ENCODE data around the gene ANKRD27. TPM values are rescaled to one million over a fixed set of nuclear protein-coding genes. Genes with fewer than 3 reads are reported as not detected.

ANKRD27 gene
- total RNA-seq, 1 donor from 2014 or later, result 32.4 TPM

- intact Hi-C loops (cut with DNase I), result no loop called here
These were observed 17.2 kb upstream of the ANKRD27 start for GRCh38 chr19:32691952-32692726.

GRCh38 chr19:32691291-32691951, 16.4 kb upstream of the ANKRD27 start, which contains the start of gene NUDT19:
TSS of gene NUDT19 (plus strand) at chr19:32691821. CDS start at chr19:32691961, 140 bp downstream.
- H3K4me1 ChIP-seq, result peaks cover 56% of the 10 kb centered on the region
- intact Hi-C loops (cut with DNase I), result no loop called here

More at GRCh38 chr19:32691952-32692726, 17.2 kb upstream of the ANKRD27 start:
- no peak for DNase-seq (ENCODE audit: extremely low spot score in 2 of 2)
- no peaks in the 10 kb centered on the region for H3K9me3 ChIP-seq
- no peaks in the 10 kb centered on the region for H3K27me3 ChIP-seq
- H3K27ac ChIP-seq, result peak overlapping the region; percentile 69
- H3K4me1 ChIP-seq, result peaks cover 56% of the 10 kb centered on the region
- H3K4me3 ChIP-seq, result peak overlapping the region; percentile 54 to 70
- peaks cover 0 to under 1% of the 10 kb centered on the region in 2 donors for H3K36me3 ChIP-seq
- TF ChIP-seq POLR2A (IDR thresholded peaks at IDR 0.05) (no peak), CTCF (IDR thresholded peaks at IDR 0.05) (no peak), POLR2AphosphoS5 (IDR thresholded peaks at IDR 0.05; ENCODE audit: insufficient read depth in 1 of 2, low read depth in 1 of 2) (peak in 1 of 2 donors; percentile 8)

GRCh38 chr19:32688311-32688710, 13.3 kb upstream of the ANKRD27 start:
- Histone ChIP-seq H3K27me3 (no peaks in the 10 kb centered on the region), H3K27ac (no peak overlapping the region), H3K9me3 (no peaks in the 10 kb centered on the region), H3K4me3 (no peak overlapping the region), H3K36me3 (no peaks in the 10 kb centered on the region), H3K4me1 (peaks cover 26% of the 10 kb centered on the region)
- TF ChIP-seq CTCF (IDR thresholded peaks at IDR 0.05) (no peak), POLR2A (IDR thresholded peaks at IDR 0.05) (no peak), POLR2AphosphoS5 (IDR thresholded peaks at IDR 0.05; ENCODE audit: insufficient read depth in 1 of 2, low read depth in 1 of 2) (no peak)
- no peak for DNase-seq (ENCODE audit: extremely low spot score in 2 of 2)
- intact Hi-C loops (cut with DNase I), result no loop called here

More at GRCh38 chr19:32691291-32691951, 16.4 kb upstream of the ANKRD27 start, which contains the start of gene NUDT19:
- Histone ChIP-seq H3K9me3 (no peaks in the 10 kb centered on the region), H3K27ac (peak within 1 kb of the TSS; percentile 69), H3K4me3 (peak within 1 kb of the TSS; percentile 54 to 70), H3K36me3 (no peaks in the 10 kb centered on the region), H3K27me3 (no peaks in the 10 kb centered on the region)
- peak in 1 of 2 donors; percentile 65 for TF ChIP-seq POLR2AphosphoS5 (IDR thresholded peaks at IDR 0.05; ENCODE audit: insufficient read depth in 1 of 2, low read depth in 1 of 2)
- peak in 1 of 2 donors; percentile 35 for TF ChIP-seq POLR2A (IDR thresholded peaks at IDR 0.05)
- no peak for TF ChIP-seq CTCF (IDR thresholded peaks at IDR 0.05)
- DNase-seq (ENCODE audit: extremely low spot score in 2 of 2), result no peak

GRCh38 chr19:32687681-32688080, 12.7 kb upstream of the ANKRD27 start:
- TF ChIP-seq POLR2A (IDR thresholded peaks at IDR 0.05) (no peak), CTCF (IDR thresholded peaks at IDR 0.05) (no peak), POLR2AphosphoS5 (IDR thresholded peaks at IDR 0.05; ENCODE audit: insufficient read depth in 1 of 2, low read depth in 1 of 2) (no peak)

More at GRCh38 chr19:32687681-32688080, 12.7 kb upstream of the ANKRD27 start:
- intact Hi-C loops (cut with DNase I), result no loop called here
- Histone ChIP-seq H3K36me3 (no peaks in the 10 kb centered on the region), H3K4me1 (peaks cover 19% of the 10 kb centered on the region), H3K27me3 (no peaks in the 10 kb centered on the region), H3K27ac (no peak overlapping the region), H3K4me3 (no peak overlapping the region), H3K9me3 (no peaks in the 10 kb centered on the region)
- no peak for DNase-seq (ENCODE audit: extremely low spot score in 2 of 2)
